ENCODE measurements around the gene GABARAPL1. TPM values are rescaled to one million over a fixed set of nuclear protein-coding genes. Genes with fewer than 3 reads are reported as not detected.

The GABARAPL1 gene
- total and polyA plus RNA-seq, 10 of the 15 experiments (the other 5 are each of a cell fraction or from before 2014, with no cell fraction given), result 0.42 to 3.7 (median 1.4) TPM

GRCh38 chr12:10190558-10191388 is 21.9 kb upstream of the GABARAPL1 start:
- DNase-seq (ENCODE audit: low read depth, low spot score) (no peak), FAIRE-seq (peak; percentile 98), ATAC-seq (peak; percentile 99)
- Histone ChIP-seq H4K20me1 (ENCODE audit: control insufficient read depth, insufficient read depth) (no peaks in the 10 kb centered on the region), H3K27ac (ENCODE audit: control insufficient read depth, insufficient read depth) (no peak overlapping the region), H3K4me2 (ENCODE audit: control insufficient read depth, insufficient read depth) (no peak overlapping the region), H3K4me3 (no peak overlapping the region), H3K4me1 (ENCODE audit: control insufficient read depth, insufficient read depth, low read length) (peaks cover 1% of the 10 kb centered on the region), H2AFZ (ENCODE audit: control insufficient read depth, low read depth, low read length) (no peak overlapping the region), H3K9me3 (replicated peaks; ENCODE audit: control insufficient read depth, insufficient read depth, low read length) (no peaks in the 10 kb centered on the region), H3K9ac (ENCODE audit: control insufficient read depth, insufficient read depth, low read length) (no peak overlapping the region), H3K79me2 (ENCODE audit: control insufficient read depth, insufficient read depth, low read length) (no peaks in the 10 kb centered on the region), H3K36me3 (ENCODE audit: control insufficient read depth in 2 of 2, insufficient read depth in 2 of 2, low read length in 1 of 2) (no peaks in the 10 kb centered on the region), H3K27me3 (replicated peaks in 1 of 2; ENCODE audit: control insufficient read depth in 2 of 2, insufficient read depth in 2 of 2, low read length in 1 of 2) (no peaks in the 10 kb centered on the region; a peak in 2 of 4 replicates)
- no TSS peak for BruUV-seq (replicated peaks)
- 13% methylated on average over 13 of the region's 13 CpGs for WGBS (ENCODE audit: insufficient coverage, insufficient replicate concordance, low lambda C conversion rate, missing lambda C conversion rate)
- intact Hi-C loops (cut with micrococcal nuclease; ENCODE audit: unreplicated experiment) (loop anchor here (2.0 kb wide), 1 partner anchor 38 kb away; no protein-coding TSS in a partner anchor), in situ Hi-C loops (cut with MboI) (no loop called here)
- CTCF ChIA-PET, result interaction anchor here (0.9 to 5.0 kb wide), 7 partner anchors 31 to 370 kb away, joined by 3 to 34 read pairs (median 4); partner anchors contain the start of gene CLEC12B
- SMC1A ChIA-PET (ENCODE audit: uncharacterized antibody, unreplicated experiment), result interaction anchor here (0.8 to 2.5 kb wide), 2 partner anchors 36 to 38 kb away, joined by 3 to 10 read pairs; no protein-coding TSS in a partner anchor
- POLR2A ChIA-PET, result no interaction called here
- RAD21 ChIA-PET (ENCODE audit: unreplicated experiment), result interaction anchor here (1.6 kb wide), 1 partner anchor 38 kb away, joined by 7 read pairs; no protein-coding TSS in a partner anchor
- TF ChIP-seq EZH2 (IDR thresholded peaks at IDR 0.05; ENCODE audit: borderline replicate concordance, control insufficient read depth, low read depth, low read length), result no peak
- TF ChIP-seq, protein P1, sequence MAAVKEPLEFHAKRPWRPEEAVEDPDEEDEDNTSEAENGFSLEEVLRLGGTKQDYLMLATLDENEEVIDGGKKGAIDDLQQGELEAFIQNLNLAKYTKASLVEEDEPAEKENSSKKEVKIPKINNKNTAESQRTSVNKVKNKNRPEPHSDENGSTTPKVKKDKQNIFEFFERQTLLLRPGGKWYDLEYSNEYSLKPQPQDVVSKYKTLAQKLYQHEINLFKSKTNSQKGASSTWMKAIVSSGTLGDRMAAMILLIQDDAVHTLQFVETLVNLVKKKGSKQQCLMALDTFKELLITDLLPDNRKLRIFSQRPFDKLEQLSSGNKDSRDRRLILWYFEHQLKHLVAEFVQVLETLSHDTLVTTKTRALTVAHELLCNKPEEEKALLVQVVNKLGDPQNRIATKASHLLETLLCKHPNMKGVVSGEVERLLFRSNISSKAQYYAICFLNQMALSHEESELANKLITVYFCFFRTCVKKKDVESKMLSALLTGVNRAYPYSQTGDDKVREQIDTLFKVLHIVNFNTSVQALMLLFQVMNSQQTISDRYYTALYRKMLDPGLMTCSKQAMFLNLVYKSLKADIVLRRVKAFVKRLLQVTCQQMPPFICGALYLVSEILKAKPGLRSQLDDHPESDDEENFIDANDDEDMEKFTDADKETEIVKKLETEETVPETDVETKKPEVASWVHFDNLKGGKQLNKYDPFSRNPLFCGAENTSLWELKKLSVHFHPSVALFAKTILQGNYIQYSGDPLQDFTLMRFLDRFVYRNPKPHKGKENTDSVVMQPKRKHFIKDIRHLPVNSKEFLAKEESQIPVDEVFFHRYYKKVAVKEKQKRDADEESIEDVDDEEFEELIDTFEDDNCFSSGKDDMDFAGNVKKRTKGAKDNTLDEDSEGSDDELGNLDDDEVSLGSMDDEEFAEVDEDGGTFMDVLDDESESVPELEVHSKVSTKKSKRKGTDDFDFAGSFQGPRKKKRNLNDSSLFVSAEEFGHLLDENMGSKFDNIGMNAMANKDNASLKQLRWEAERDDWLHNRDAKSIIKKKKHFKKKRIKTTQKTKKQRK (IDR thresholded peaks at IDR 0.05; ENCODE audit: low read depth, low read length), result no peak
- TF ChIP-seq SUPT20H (IDR thresholded peaks at IDR 0.05; ENCODE audit: borderline replicate concordance, control insufficient read depth, low read depth, low read length), result no peak
- TF ChIP-seq MTA2 (IDR thresholded peaks at IDR 0.05; ENCODE audit: low read depth), result no peak
- no peak for TF ChIP-seq RCOR1 (conservative IDR thresholded peaks at IDR 0.05; ENCODE audit: low read depth, low read length)
- no peak for TF ChIP-seq SIX5 (IDR thresholded peaks at IDR 0.05; ENCODE audit: low read depth, low read length, severe bottlenecking)
- TF ChIP-seq, protein P2, sequence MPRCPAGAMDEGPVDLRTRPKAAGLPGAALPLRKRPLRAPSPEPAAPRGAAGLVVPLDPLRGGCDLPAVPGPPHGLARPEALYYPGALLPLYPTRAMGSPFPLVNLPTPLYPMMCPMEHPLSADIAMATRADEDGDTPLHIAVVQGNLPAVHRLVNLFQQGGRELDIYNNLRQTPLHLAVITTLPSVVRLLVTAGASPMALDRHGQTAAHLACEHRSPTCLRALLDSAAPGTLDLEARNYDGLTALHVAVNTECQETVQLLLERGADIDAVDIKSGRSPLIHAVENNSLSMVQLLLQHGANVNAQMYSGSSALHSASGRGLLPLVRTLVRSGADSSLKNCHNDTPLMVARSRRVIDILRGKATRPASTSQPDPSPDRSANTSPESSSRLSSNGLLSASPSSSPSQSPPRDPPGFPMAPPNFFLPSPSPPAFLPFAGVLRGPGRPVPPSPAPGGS (IDR thresholded peaks at IDR 0.05; ENCODE audit: borderline replicate concordance, insufficient read depth, low read depth, low read length, poor library complexity, severe bottlenecking), result no peak
- TF ChIP-seq CHD1 (IDR thresholded peaks at IDR 0.05; ENCODE audit: low read depth, low read length), result no peak
- TF ChIP-seq, protein P3, sequence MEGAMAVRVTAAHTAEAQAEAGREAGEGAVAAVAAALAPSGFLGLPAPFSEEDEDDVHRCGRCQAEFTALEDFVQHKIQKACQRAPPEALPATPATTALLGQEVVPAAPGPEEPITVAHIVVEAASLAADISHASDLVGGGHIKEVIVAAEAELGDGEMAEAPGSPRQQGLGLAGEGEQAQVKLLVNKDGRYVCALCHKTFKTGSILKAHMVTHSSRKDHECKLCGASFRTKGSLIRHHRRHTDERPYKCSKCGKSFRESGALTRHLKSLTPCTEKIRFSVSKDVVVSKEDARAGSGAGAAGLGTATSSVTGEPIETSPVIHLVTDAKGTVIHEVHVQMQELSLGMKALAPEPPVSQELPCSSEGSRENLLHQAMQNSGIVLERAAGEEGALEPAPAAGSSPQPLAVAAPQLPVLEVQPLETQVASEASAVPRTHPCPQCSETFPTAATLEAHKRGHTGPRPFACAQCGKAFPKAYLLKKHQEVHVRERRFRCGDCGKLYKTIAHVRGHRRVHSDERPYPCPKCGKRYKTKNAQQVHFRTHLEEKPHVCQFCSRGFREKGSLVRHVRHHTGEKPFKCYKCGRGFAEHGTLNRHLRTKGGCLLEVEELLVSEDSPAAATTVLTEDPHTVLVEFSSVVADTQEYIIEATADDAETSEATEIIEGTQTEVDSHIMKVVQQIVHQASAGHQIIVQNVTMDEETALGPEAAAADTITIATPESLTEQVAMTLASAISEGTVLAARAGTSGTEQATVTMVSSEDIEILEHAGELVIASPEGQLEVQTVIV (IDR thresholded peaks at IDR 0.05; ENCODE audit: borderline replicate concordance, partially characterized antibody), result no peak
- no peak for TF ChIP-seq FOXM1 (IDR thresholded peaks at IDR 0.05; ENCODE audit: low read depth, low read length)
- no peak for TF ChIP-seq GABPA (IDR thresholded peaks at IDR 0.05; ENCODE audit: low read depth)
- no peak for TF ChIP-seq YBX1 (IDR thresholded peaks at IDR 0.05)
- TF ChIP-seq PKNOX1 (IDR thresholded peaks at IDR 0.05), result no peak
- TF ChIP-seq SMC3 (IDR thresholded peaks at IDR 0.05; ENCODE audit: borderline replicate concordance, low read length), result peak; percentile 71

Measured in GM12878 (cell line).